Neutrophil (primary cell): ENCODE data around the gene C18orf32.
A peak's percentile ranks its signal among the peaks of the same experiment; 100 is the strongest.
"Not testable (repeated sequence)": the region's sequence is repeated elsewhere in the genome, so short reads cannot be mapped to it uniquely, and the experiment has no call there.

ENCODE experiments used
- H3K27ac ChIP-seq: fragments of 200-600 bp; sonication (generic); 2 replicates; pipeline ENCODE4 v1.5.1; 2016; ENCODE audit warnings: mild to moderate bottlenecking, moderate library complexity
- H3K27me3 ChIP-seq: fragments of 200-600 bp; sonication (generic); 2 replicates; pipeline ENCODE4 v1.6.0; 2016; ENCODE audit warnings: mild to moderate bottlenecking
- H3K36me3 ChIP-seq: fragments of 200-600 bp; sonication (generic); 2 replicates; pipeline ENCODE4 v1.5.1; 2017
- H3K4me1 ChIP-seq, 2 experiments: fragments of 200-600 bp in 1 of 2; sonication (generic) in 1 of 2; 1 replicate in 1 of 2; 2 replicates in 1 of 2; pipeline versions ENCODE4 v1.5.1 to v1.6.1; 2013 to 2016; ENCODE audit warnings: low read depth in 1 of 2, low read length in 1 of 2, mild to moderate bottlenecking in 1 of 2, moderate library complexity in 1 of 2; ENCODE audit not compliant: control insufficient read depth in 1 of 2, insufficient read depth in 1 of 2
- H3K4me3 ChIP-seq, 2 experiments: fragments of 200-600 bp in 1 of 2; sonication (generic) in 1 of 2; 1 replicate in 1 of 2; 2 replicates in 1 of 2; pipeline ENCODE4 v1.5.1; 2013 to 2016; ENCODE audit warnings: low read depth in 1 of 2, low read length in 1 of 2, mild to moderate bottlenecking in 1 of 2, moderate library complexity in 1 of 2
- H3K9me3 ChIP-seq: fragments of 200-600 bp; sonication (generic); 2 replicates; pipeline ENCODE4 v1.5.1; 2016
- TF ChIP-seq, protein P1 (sequence below): fragments of 200-600 bp; sonication (generic); IDR thresholded peaks from 2 replicates; pipeline ENCODE4 v1.5.1; 2016; ENCODE audit warnings: antibody characterized with exemption

The C18orf32 gene

DNA sequence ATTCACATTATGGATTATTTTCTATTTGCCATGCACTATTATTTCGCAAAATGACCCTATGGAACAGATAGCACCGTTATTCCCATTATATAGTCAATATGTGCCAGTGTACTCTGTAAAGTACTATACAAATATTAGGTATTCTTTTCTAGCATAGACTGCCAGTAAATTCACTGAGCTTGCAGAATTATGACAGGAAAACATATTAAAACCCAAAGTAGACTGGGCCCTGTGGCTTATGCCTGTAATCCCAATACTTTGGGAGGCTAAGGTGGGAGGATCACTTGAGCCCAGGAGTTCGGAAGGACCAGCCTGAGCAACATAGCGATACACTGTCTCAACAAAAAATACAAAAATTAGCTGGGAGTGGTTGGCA lies 25.4 kb downstream of the C18orf32 start:
- TF ChIP-seq, protein P1, sequence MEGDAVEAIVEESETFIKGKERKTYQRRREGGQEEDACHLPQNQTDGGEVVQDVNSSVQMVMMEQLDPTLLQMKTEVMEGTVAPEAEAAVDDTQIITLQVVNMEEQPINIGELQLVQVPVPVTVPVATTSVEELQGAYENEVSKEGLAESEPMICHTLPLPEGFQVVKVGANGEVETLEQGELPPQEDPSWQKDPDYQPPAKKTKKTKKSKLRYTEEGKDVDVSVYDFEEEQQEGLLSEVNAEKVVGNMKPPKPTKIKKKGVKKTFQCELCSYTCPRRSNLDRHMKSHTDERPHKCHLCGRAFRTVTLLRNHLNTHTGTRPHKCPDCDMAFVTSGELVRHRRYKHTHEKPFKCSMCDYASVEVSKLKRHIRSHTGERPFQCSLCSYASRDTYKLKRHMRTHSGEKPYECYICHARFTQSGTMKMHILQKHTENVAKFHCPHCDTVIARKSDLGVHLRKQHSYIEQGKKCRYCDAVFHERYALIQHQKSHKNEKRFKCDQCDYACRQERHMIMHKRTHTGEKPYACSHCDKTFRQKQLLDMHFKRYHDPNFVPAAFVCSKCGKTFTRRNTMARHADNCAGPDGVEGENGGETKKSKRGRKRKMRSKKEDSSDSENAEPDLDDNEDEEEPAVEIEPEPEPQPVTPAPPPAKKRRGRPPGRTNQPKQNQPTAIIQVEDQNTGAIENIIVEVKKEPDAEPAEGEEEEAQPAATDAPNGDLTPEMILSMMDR = no peak
- no peaks in the 10 kb centered on the region for H3K36me3 ChIP-seq
- H3K9me3 ChIP-seq = no peaks in the 10 kb centered on the region
- H3K4me1 ChIP-seq = peaks cover 20 to 24% of the 10 kb centered on the region in 2 experiments
- H3K27me3 ChIP-seq = no peaks in the 10 kb centered on the region
- H3K27ac ChIP-seq = no peak overlapping the region
- H3K4me3 ChIP-seq = no peak overlapping the region

DNA sequence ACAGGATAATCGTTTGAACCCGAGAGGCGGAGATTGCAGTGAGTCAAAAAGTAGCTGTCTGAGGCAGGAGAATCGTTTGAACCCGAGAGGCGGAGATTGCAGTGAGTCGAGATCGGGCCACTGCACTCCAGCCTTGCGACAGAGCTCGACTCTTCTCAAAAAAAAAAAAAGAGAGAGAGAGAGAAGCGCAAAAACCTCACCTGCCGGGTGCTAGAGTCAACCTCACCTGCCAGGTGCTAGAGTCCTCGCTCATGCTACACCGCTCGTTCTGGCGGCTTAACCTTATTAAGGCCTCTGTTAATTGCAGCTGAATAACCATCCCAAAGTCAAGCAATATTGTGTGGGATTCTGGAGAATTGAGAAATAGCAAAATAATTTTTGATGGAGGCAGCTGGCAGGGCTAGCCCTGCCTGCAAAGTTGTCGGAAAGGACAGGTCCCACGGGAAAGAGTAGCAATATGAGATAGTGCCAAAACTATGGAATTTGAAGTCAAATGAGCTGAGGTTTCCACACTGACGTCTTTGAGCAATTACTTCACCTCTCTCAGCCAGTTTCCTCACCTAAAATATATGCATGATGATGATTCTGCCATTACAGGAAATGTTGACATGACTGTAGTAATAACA lies 25.9 kb downstream of the C18orf32 start:
- H3K27ac ChIP-seq = peak overlapping the region; percentile 84
- no peaks in the 10 kb centered on the region for H3K9me3 ChIP-seq
- TF ChIP-seq, protein P1 = no peak
- H3K36me3 ChIP-seq = no peaks in the 10 kb centered on the region
- peak overlapping the region; percentile 88 to 99 for H3K4me3 ChIP-seq
- no peaks in the 10 kb centered on the region for H3K27me3 ChIP-seq
- H3K4me1 ChIP-seq = peaks cover 20 to 24% of the 10 kb centered on the region in 2 experiments

DNA sequence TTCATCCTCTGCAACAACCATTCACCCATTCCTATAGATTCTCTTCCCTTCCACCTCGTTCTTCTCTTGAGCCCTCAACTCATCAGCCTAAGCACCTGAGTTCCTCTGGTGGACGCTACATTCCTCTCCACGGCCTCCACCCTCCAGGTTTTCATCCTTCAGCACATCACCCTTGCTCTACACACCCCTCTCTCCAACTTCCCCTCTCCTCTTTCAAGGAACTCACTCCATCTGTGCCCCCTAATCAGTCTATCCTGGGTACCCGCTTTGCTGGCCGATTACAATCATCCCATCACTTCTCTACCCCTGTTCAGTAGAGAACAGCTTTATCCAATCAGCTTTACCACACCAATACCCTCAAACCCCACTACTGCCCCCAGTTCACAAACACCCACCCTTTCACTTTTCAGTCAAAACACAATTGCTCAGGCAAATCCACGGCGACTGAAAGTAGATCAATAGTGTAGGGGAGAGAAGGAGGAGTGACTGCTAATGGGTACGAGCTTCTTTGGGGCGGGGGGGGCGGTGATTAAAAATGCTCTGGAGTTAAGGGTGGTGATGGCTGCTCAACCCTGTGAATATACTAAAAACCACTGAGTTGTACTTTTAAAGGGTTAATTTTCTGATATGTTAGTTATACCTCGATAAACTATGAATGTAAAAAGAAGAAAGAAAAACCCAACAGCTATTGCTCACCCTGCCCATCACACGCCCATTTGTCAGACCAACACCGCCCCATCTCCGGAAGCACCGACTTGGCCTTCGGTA lies 27.4 kb downstream of the C18orf32 start:
- H3K4me1 ChIP-seq = peaks cover 20 to 24% of the 10 kb centered on the region in 2 experiments
- H3K9me3 ChIP-seq = no peaks in the 10 kb centered on the region
- H3K27me3 ChIP-seq = no peaks in the 10 kb centered on the region
- peak overlapping the region; percentile 84 for H3K27ac ChIP-seq
- H3K4me3 ChIP-seq = peak overlapping the region; percentile 88 to 99
- TF ChIP-seq, protein P1 = no peak
- no peaks in the 10 kb centered on the region for H3K36me3 ChIP-seq

DNA sequence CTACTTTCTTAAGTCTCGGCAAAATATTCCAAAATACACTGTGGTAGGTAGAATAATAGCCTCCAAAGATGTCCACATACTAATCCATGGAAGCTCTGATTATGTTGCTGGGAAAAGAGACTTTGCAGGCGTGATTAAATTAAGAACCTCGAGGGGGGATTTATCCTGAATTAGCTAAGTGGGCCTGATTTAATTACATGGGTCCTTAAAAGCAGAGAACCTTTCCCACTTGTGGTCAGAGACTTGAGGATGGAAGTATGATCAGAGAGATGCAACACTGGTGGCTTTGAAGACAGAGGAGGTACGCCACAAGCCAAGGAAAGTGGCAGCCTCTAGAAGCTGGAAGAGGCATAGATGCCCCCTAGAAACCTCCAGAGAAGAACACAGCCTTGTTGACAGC lies 29.4 kb downstream of the C18orf32 start:
- TF ChIP-seq, protein P1 = no peak
- Histone ChIP-seq H3K4me3 (no peak overlapping the region), H3K36me3 (no peaks in the 10 kb centered on the region), H3K4me1 (peaks cover 20 to 24% of the 10 kb centered on the region in 2 experiments), H3K27ac (no peak overlapping the region), H3K27me3 (no peaks in the 10 kb centered on the region), H3K9me3 (no peaks in the 10 kb centered on the region)

DNA sequence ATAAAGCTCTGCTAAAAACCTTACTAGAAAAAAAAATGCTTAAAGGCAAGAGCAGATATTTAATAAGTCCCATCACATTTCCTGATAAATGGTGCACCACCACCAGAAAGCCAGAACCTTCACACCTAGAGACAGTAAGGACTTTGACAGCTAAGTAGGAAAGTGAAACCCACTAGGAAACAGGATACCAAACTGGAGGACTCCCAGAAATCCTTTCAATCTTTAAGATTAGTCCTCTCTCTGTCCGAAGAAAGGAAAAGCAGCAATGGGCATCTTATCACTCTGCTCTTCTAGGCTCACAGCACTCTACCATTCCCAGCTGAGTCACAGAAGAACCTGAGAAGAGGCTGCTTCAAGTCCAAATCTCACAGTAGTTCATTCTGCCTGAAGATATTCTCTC lies 30.2 kb downstream of the C18orf32 start:
- Histone ChIP-seq H3K4me3 (no peak overlapping the region), H3K36me3 (no peaks in the 10 kb centered on the region), H3K27me3 (no peaks in the 10 kb centered on the region), H3K27ac (no peak overlapping the region), H3K4me1 (peaks cover 20 to 24% of the 10 kb centered on the region in 2 experiments), H3K9me3 (no peaks in the 10 kb centered on the region)
- TF ChIP-seq, protein P1 = no peak

GRCh38 chr18:49452534-49452933 lies 34.5 kb downstream of the C18orf32 start:
- not testable (repeated sequence) for H3K4me1 ChIP-seq, H3K27ac ChIP-seq, H3K4me3 ChIP-seq, H3K9me3 ChIP-seq, H3K27me3 ChIP-seq, H3K36me3 ChIP-seq
